Skeletal muscle cell (primary cell): ENCODE data around the gene ETFA.
A peak's percentile ranks its signal among the peaks of the same experiment; 100 is the strongest.

ENCODE experiments used
- DNase-seq: peaks from one replicate; pipeline ENCODE4 v3.0.0-alpha.2; 2010; ENCODE audit warnings: low read depth
- H3K4me3 ChIP-seq: 2 replicates; pipeline ENCODE4 v1.5.1; 2011; ENCODE audit warnings: low read depth, mild to moderate bottlenecking, control low read depth, low read length, moderate library complexity

ETFA gene

DNA sequence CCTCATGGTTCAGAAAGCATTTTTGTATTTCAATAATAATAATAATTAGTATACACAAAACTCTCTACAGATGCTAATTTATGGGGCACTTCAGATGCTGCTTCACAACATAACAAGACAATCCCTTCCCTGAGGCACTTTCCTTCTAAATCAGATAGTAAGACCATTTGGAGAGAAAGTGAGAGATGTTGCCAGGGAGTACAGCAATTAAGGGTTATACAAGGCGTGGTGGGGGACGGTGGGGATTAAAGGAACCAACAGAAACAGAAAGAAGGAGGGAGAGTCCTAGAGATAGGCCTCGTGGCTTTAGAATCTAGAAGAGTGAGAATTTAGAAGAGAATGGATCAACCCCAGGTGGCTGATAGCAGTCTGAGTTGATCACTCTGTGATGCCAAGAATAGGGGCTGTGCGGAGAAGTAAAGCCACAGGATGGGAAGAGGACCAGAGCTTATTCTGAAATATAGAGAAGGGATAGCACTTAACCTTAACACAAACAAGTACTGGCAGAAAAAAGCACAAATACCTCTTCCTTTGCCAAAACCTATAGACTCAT, 76.9 kb downstream of the ETFA start:
- H3K4me3 ChIP-seq = no peak overlapping the region

DNA sequence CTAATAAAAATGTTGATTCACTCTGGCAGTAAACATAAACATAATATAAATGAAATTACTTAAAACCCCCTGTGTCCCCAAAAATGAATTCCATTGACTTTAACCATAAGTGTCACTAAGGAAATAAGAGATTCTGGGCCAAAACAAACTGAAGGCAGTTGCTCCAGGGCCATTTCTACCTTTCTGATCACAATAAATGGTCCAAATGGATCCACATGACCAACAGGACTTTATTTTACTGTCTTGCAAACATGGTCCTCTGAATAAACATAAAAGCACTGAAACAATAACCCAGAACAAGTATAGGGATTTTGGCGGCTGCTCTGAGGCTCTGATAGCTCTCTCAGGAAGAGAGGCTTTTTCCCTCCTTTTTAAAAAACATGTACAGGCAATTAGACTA, 77.3 kb downstream of the ETFA start:
- DNase-seq = no peak
- H3K4me3 ChIP-seq = no peak overlapping the region

More for the DNA sequence above, 76.9 kb downstream of the ETFA start:
- no peak for DNase-seq

DNA sequence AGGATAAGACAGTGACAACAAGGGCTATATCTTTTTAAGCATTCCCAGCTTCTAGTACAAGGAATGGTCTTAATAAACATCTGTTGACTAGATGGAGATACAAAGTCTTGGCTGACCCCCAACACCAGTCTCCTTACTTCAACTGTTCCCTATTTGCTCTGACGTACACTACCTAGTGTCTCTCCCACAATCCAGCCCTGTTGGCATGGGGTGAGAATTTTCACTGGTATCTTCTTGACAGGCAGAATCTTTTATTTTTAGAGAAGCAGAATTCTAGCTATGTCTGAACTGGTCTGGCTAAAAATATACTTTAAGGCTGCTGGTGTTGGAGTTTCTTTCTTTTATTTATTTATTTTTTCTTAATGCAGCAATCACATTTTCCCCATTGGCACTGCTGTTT, 82.0 kb downstream of the ETFA start:
- no peak overlapping the region for H3K4me3 ChIP-seq
- DNase-seq = no peak

DNA sequence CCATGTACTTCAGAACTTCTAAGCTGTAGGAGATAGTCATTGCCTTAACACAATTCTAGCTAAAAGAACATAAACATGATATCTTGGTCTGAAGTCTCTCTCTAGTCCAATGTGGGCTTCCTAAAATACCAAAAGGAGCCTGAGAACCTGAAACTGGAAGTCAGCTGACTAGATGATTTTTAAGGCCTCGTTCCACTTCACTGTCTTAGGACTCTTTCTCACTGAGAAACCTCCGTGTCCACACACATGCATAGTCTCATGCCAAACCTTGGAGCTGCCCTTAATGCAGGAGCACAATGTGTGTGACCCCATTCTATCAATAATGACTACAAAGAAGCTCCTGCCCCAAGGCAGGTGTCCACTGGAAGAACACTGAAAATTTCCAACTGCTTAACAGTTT, 87.7 kb downstream of the ETFA start:
- DNase-seq = no peak
- H3K4me3 ChIP-seq = no peak overlapping the region

DNA sequence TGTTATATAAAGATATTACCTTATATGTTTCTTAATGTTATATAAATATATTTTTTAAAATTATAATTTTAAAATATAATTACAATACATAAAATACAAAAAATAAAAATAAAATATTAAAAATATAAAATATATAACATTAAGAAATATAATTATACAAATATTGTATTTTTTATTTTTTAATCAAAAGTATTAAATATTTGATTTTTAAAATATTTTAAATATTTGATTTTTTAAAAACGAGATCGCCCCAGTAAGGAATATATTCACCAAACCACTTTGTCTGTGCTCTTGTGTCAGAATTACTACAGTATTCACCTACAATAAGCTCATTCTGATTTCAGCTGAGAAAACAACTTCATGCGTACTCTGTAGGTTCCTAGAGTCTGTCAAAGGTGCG, 89.1 kb downstream of the ETFA start:
- H3K4me3 ChIP-seq = no peak overlapping the region
- no peak for DNase-seq

DNA sequence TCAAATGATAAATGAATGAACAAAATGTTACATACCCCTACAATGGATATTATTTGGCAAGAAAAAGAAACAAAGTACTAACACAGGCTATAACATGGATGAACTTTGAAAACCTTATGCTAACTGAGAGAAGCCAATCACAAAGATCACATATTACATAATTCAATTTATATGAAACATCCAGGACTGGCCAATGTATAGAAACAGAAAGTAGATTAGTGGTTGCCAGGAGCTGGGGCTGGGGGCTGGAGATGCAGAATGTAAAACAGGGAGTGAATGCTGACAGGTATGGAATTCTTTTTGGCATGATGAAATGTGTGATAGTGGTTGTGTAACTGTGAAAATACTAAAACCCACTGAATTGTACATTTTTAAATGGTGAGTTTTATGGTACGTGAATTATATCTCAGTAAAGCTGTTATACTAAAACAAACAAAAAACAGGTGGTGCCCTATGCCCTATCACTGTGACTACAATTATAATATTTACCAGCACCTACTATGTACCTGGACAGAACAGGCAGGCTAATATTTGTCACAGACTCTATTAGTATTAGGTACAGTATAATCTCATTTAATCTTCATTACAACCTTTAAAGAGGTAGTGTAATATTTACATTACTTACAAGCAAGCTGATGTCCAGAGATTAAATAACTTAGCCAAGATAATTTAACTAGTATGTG, 90.0 kb downstream of the ETFA start:
- no peak overlapping the region for H3K4me3 ChIP-seq
- DNase-seq = no peak

- no peak for DNase-seq
- H3K4me3 ChIP-seq = no peak overlapping the region
Observed at GRCh38 chr15:76217882-76218217, 93.4 kb downstream of the ETFA start.

GRCh38 chr15:76217029-76217881, 94.0 kb downstream of the ETFA start:
- DNase-seq = no peak
- H3K4me3 ChIP-seq = no peak overlapping the region

GRCh38 chr15:76215634-76216033, 95.6 kb downstream of the ETFA start:
- DNase-seq = no peak

DNA sequence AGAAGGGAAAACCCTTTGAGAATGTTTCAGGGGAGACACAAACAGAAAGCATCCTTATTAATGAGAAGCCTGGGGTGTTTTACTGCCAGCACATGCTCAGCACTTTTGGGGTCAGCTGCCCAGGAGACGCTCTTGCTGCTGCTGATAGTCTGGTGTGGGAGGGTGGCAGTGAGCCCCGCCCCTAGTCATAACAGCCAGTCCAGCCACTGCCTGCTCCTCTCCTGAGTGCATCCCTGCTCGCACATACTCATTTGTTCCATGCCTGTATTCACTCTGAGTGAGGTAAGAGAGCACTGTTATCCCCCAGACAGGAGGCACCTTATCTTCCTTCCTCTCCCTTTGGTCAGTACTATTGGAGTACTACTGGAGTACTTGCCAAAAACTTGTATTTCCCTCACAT, 101.3 kb downstream of the ETFA start:
- no peak overlapping the region for H3K4me3 ChIP-seq
- DNase-seq = no peak

More at GRCh38 chr15:76215634-76216033, 95.6 kb downstream of the ETFA start:
- H3K4me3 ChIP-seq = no peak overlapping the region

- H3K4me3 ChIP-seq = no peak overlapping the region
- no peak for DNase-seq
Observed at GRCh38 chr15:76209523-76209922, 101.7 kb downstream of the ETFA start.

GRCh38 chr15:76208786-76209424, 102.4 kb downstream of the ETFA start:
- no peak for DNase-seq
- H3K4me3 ChIP-seq = no peak overlapping the region

DNA sequence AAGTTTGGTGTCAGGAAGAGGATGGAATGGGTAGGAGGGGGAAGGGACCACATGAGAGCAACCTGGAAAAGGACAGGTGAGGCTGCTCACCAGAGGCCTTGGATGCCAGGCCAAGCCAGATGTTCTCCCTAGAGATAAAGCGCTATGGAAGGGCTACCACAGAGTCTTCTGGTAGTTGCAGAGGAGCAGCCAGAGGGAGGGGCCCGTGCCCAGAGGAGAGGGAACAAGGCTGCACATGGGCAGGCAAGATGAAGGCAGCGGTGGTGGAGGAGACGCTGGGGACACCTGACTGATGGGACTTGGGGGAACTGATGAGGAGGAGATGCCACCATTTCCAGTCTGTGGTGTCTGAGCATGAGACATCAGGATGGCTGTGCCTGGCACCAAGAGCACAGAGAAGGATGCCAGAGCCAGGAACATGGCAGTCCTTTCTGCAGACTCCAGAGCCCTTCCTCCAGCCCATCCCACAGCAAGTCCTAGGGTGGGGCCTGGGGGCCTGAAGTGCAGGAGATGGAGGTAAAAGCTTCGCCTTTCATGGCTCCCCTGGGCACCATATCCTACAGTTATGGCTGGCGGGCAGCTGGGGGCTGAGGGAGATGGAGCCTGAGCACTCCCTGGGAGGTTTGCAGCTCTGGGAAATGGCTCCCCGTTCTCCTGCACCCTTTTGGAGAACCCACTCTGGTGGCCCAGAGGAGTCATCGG, 103.0 kb downstream of the ETFA start:
- DNase-seq = no peak
- H3K4me3 ChIP-seq = no peak overlapping the region

DNA sequence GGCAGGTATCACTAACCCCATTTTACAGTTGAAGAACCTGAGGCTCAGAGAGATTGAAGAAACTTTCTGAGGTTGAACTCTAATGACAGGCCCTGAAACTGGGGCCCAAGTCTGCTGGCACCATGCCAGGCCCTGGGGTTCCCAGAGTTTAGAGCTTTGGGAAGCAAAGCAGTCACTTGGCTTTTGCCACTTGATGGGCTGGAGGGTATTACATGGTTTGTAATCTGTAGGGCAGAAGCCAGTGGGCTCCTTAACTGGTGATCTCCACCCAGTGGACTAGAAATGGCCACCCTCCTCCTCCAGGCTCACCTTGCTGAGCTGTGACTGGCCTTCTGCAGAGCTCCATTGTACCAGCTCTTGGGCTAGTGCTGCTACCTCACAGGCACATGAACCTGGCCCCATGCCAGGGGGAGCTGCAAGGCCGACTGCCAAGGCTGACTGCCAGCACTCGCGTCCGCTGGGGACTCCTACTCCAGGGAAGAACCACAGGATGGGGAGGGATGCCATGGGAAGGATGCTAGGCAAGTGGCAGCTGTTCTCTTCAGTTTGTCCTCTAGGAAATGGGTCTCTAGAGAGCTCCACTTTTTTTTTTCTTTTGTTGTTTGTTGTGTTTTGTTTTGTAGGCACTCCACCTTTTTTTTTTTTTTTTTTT, 104.8 kb downstream of the ETFA start:
- H3K4me3 ChIP-seq = no peak overlapping the region
- peak; percentile 39 for DNase-seq

- no peak for DNase-seq
- H3K4me3 ChIP-seq = no peak overlapping the region
Observed at GRCh38 chr15:76204916-76205460, 106.3 kb downstream of the ETFA start.

DNA sequence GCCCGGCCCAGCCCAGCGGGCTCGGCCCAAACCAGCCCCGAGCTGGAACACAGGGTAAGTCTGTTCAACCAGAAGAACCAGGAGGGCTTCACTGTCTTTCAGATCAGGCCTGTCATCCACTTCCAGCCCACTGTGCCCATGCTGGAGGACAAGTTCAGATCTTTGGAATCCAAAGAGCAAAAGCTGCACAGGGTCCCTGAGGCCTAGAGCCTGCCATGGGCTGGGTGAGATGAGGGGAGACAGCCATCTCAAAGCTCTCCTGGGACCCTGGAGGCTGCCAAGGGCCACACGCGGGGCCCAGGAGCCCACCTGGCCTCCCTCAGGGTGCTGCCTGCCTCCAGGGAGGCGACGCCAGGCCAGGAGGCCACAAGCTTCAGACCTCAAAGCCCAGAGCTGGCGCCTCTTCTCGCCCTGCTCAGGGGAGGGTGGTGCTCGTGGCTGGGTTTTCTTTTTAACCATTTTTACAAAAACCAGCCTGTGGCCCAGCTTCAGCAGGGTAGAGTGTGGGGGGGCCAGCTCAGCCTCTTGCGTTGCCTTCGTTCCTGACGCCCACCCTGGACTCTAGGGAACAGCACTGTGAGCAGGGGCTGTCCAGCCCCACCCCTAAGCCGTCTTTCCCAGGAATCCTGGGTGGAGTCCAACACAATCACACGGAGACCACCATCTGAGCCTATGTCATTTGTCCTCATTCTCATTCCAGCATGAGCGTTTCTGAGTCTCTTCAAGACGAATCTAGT, 107.0 kb downstream of the ETFA start:
- no peak overlapping the region for H3K4me3 ChIP-seq

GRCh38 chr15:76203346-76204108, 107.7 kb downstream of the ETFA start:
- no peak for DNase-seq

More for the DNA sequence above, 107.0 kb downstream of the ETFA start:
- DNase-seq = no peak

More at GRCh38 chr15:76203346-76204108, 107.7 kb downstream of the ETFA start:
- no peak overlapping the region for H3K4me3 ChIP-seq
